ENCODE results near the gene ITCH.
A peak's percentile ranks its signal among the peaks of the same experiment; 100 is the strongest.
"Not testable (repeated sequence)": the region's sequence is repeated elsewhere in the genome, so short reads cannot be mapped to it uniquely, and the experiment has no call there.

ITCH gene

DNA sequence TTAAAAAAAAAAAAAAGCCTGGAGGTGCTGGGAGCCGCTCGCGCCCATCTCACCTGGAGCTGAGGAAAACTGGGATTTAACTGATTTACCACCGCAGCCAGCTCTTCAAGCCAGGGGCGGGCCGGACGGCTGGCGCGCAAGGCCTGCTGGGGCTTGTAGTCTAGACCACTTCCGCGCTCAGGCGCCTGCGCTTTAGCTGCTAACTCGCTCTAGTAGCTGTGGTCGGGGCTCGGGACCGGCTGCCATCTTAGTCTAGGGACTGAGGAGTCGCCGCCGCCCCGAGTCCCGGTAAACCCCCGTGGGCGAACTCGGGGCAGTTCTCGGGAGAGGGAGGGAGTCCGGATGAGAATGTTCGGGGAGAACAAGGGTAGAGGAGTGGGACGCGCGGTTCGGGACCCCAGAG is at the start of gene ITCH:
Gene ITCH (plus strand): TSS at position 212 of the 403 bp plus-strand sequence. CDS start 30,539 bp downstream, outside the sequence.
- peak; percentile 82 to 88 (median 84) for DNase-seq

GRCh38 chr20:34315236-34315635 is 47.8 kb upstream of the ITCH start:
- no peak for DNase-seq

- no peak for DNase-seq
Measured at GRCh38 chr20:34316196-34316814, 46.8 kb upstream of the ITCH start.

DNA sequence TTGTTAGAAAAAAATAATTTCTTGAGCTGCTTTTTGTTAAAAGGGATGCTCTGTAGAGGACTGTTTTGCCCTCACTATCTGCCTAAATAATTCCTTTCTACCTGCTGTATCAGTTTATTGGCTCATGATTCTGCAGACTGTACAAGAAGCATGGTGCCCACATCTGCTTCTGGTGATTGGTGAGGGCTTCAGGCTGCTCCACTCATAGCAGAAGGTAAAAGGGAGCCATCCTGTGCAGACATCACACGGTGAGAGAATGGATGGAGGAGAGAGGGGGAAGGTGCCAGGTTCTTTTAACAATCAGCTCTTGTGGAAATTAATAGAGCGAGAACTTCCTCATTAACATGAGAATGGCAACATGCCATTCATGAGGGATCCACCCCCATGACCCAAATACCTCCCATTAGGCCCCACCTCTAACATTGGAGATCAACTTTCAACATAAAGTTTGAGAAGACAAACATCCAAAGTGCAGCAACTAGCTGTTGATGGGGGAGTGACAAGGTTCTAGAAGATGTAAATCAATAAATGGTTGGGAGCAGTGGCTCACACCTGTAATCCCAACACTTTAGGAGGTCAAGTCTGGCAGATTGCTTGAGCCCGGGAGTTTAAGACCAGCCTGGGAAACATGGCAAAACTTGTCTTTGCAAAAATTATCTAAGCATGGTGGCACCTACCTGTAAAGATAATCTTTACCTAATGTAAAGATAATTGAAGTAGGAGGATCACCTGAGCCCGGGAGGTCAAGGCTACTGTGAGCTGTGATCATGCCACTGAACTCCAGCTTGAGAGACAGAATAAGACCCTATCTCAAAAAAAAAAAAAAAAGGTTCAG is 44.2 kb upstream of the ITCH start:
- DNase-seq, result no peak

DNA sequence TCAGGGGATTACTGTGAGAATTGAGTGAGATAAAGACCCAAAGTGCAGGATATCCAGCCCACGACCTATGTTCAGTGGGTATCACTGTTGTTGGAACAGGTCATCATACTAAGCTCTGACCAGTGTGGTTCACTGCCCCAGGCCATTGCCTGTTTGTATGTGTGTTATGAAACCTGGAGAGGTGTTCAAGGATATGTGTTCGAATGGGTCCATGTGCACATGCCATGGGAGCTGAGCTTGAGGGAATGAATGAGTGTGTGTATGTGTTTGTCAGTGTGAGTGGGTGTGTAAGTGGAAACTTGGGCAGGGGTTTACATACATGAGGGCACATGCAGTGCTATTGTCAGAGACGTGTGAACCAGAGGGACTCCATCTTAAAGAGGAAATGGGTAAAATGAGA is 42.2 kb upstream of the ITCH start:
- no peak for DNase-seq

DNA sequence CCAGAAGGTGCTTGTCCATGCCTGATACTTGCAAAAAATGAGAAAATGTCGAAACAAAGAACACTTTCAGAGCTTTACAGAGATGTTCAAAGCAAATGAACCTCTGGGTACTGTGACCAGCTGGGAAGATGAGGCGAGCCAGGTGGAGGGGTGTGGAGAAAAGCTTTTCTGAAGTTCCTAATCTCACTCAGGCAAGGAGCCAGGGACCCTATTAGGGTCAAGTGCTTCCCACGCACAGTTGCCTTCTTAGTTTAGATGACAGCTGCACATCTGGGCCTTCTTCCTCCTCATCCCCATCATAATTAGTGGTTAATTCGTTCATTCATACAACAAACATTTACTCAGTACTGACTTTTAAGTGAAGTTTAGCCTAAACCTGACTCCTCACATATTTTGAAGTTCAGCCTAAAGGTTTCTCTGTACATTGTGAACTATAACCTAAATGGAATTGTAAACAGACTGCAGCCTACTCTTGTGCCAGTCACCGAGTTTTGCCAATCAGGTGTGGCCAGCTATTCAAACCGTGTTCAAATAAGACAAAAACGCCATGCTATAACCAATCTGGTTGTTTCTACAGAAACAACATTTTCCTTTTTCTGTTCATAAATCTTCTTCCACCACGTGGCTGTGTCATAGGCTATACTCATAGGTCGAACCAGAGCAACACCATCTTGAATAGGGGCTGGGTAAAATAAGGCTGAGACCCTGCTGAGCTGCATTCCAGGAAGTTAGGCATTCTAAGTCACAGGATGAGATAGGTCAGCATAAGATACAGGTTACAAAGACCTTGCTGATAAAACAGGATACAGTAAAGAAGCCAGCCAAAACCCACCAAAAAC is 40.6 kb upstream of the ITCH start:
- DNase-seq, result no peak

DNA sequence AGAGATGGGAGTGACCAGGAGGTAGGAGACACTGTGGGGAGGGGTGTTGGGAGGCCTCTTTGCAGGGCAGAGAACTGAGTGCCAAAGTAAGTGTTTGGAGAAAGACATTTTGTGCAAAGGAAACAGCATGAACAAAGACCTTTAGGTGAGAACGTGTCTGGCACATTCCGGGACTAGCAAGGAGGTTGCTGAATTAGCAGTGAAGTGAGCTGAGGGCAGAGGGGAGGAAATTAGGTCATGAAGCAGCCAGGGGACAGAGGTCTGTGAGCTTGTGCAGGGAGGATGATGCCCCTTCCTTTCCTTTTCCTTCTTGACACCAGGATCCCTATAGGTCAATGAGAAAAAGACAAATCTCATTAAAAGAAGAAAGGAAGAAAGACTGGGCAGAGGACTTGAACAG is 38.5 kb upstream of the ITCH start:
- DNase-seq, result no peak

- not testable (repeated sequence) for DNase-seq
Measured at GRCh38 chr20:34328207-34328606, 34.9 kb upstream of the ITCH start.

GRCh38 chr20:34328928-34329677 is 34.0 kb upstream of the ITCH start:
- no peak for DNase-seq

GRCh38 chr20:34330861-34331544 is 32.1 kb upstream of the ITCH start:
- not testable (repeated sequence) for DNase-seq

DNA sequence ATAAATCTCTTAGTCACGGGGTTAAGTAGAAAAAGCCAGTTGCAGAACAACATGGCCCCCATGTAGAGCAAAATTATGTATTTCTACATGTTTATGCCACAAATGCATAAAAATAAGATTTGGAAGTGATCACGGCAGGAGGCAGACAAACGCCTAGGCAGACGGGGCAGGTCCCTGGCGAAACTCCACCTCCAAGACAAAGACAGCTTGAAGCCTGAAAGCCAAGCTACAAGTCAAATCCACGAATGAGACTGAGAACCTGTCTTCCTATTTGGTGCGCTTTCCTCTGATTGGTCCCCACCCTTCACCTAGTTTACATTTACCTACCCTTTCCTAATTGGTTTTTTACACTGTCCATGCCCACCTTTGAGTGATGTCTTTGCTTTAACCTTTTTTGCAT is 31.2 kb upstream of the ITCH start:
- no peak for DNase-seq

GRCh38 chr20:34332262-34332920 is 30.7 kb upstream of the ITCH start:
- no peak for DNase-seq

DNA sequence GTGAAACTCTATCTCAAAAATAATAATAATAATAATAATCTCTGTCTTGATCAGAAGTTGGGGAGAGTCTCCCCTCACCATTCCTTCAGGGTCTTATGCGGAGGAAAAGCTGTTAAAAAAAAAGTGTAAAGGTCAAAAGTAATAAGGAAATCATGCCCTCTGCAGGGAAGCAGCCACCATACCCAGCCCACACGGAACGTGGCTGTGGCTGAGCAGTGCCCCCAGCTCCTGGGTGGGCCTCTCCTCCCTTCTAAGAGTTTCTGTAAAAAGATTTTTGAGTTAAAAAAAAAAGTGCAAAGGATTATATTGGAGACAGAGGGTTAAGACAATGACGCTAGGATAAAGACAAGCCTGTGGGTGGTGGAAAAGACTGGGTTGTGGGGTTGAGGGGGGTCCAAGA is 29.3 kb upstream of the ITCH start:
- no peak for DNase-seq

DNA sequence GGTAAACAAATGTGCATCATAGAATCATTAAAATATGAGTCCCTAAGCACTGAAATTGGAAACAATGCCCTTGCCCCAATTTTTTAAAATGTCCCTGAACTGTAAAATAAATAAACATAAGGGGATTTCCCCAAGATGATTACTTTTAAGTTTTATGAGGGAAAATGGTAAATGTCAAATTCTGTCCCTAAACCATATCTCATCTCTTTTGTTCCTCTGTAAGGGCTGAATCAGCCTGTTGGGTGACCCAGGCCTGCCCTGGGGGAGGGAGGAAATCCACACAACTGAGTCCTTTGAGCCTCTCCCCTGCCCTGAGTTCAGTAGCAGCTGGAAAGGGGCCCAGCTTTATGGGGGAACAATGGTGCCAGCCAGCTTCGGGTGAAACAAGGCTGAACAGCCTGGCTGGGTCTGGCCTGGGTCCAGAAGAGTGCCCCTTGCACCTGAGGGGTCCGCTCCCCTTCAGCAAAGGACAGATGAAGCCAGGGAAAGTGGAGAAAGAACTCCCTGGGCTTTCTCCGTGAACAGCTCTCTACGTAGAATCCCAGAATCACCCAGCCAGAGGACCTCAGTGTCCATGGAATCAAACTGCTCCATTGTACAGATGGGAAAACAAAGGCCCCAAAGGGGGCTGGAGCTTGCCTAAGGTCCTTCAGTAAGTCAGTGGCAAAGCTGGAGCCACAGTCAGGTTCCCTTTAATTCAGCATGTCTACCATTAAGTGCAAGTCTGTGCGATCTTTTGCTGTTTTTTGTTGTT is 28.2 kb upstream of the ITCH start:
- no peak for DNase-seq

DNA sequence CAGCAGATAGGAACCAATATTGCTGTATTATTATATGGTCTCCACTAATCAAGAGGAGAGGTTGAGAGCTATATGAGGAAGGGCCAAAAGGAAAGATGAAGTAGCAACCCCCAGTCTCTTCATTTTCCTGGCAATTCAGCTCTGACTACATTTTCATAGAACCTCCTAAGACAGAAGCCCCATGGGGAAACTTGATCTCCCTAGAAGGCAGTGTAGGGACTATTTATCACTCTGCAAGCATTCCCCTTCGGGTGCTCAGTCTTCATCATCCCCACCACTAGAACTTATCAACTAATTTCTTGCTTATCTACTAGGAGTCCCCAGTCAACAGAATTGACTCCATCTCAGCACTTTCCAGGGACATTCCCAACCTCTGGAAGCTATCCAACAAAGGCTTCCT is 25.5 kb upstream of the ITCH start:
- DNase-seq, result no peak

DNA sequence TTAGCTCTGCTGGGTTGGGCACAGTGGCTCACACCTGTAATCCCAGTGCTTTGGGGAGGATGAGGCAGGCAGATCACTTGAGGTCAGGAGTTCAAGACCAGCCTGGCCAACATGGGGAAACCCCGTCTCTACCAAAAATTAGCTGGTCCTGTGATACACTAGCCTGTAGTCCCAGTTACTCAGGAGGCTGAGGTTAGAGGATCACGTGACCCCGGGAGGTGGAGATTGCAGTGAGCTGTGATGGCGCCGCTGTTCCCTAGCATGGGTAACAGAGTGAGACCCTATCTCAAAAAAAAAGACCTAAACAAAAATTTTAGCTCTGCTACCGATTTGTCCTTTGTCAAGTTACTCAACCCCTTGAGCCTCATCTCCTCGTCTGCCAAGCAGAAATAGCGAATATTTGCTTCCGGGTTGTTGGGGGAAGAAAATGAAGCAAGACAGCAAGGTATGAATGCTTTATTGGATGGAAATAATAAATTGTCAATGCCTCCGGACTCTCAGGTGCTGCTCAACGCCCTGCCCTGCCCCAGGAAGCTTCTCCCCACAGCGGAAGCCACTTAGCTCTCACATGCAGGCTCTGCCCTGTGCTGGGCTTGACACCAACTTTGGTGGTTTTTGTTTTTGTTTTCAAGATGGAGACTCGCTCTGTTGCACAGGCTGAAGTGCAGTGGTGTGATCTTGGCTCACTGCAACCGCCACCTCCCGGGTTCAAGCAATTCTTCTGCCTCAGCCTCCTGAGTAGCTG is 24.9 kb upstream of the ITCH start:
- no peak for DNase-seq

DNA sequence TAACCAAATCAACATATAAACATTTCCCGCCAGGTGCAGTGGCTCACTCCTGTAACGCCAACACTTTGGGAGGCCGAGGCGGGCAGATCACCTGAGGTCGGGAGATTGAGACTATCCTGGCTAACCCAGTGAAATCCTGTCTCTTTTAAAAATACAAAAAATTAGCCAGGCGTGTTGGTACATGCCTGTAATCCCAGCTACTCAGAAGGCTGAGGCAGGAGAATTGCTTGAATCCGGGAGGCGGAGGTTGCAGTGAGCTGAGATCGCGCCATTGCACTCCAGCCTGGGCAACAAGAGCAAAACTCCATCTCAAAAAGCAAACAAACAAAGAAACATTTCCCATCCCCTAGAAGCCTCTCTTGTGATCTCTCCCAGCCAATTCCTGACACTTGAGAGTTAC is 22.3 kb upstream of the ITCH start:
- DNase-seq, result not testable (repeated sequence)

- not testable (repeated sequence) for DNase-seq
Measured at GRCh38 chr20:34341199-34341598, 21.9 kb upstream of the ITCH start.

DNA sequence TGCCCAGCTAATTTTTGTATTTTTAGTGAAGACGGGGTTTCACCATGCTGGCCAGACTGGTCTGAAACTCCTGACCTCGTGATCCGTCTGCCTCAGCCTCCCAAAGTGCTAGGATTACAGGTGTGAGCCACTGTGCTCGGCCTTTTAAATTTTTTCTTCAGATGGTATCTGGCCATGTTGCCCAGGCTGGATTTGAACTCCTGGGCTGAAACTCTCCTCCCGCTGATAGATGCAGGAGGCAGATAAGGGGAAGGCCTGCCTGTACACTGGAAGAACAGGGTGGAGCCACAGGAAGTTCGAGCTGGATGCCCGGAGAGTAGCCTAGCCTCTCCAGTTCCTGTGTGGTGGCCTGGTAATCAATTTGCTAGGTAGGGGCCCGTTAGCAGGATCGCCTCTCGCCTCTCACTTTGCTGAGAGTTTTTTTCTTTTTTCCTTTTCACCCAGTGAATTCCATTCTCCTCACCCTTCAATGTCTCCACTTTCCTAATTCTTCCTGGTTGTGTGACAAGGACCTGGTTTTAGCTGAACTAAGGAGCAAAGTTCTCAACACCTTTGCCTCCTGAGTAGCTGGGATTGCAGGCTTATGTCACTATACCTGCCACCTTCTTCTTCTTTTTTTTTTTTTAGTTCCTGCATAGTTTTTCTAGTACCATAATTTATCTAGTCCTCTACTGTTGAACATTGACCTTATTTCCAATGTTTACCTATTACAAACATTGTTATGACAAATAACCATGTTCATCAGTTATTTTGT is 19.4 kb upstream of the ITCH start:
- DNase-seq, result no peak

Data from stimulated activated naive CD4-positive, alpha-beta T cell (primary cell).